Activated T-helper 1 cell treated with anti-CD3 and anti-CD28 coated beads, Interleukin-2, amount 50 U/mL, for 16 hours (primary cell): ENCODE measurements around the gene RPL10A.
"Not testable (repeated sequence)": the region's sequence is repeated elsewhere in the genome, so short reads cannot be mapped to it uniquely, and the experiment has no call there.

ENCODE experiments used
- DNase-seq, 2 donors: peaks; one replicate each; pipeline ENCODE4 v3.0.0-alpha.2; 2020; ENCODE audit warnings: low read depth in 1 of 2, low spot score in 1 of 2

RPL10A gene

GRCh38 chr6:35468181-35468979 lies at the start of gene RPL10A:
RPL10A (plus strand) TSS chr6:35468401; CDS start chr6:35468435, 34 bp downstream.
- DNase-seq = peak; percentile 85 to 93

DNA sequence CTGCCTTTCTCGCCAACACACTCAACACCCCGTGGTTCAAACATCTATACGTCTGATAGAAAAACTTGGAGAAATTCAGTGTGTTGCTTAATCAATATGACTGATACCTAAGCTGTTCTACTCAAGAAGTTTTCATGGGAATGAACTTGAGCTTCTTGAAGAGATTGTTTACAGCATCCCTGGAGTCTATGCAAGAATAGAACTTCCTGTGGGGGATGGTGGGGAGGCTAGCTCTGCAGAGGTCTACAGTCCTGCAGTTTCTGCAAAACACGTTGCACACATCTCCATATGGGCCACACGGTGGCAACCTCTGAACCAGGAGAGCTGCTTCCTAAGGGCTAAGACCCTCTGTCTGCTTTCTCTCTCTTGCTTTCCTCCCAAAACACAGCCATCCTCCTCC lies 48.8 kb upstream of the RPL10A start:
- DNase-seq = no peak

DNA sequence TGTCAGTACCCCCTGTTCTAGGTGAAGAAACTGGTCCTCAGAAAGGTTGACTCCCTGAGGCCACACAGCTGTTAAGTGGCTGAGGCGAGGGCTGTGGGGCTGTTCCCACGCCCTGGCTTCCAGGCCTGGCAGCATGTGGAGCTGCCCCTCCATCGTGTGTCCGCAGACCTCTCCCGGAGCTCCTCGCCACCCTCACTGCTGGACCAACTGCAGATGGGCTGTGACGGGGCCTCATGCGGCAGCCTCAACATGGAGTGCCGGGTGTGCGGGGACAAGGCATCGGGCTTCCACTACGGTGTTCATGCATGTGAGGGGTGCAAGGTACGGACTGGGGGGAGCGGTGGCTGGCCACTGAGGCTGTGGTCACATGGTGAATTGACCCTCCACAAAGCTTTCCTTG lies 48.2 kb upstream of the RPL10A start:
- DNase-seq = no peak

- DNase-seq = no peak
Measured at GRCh38 chr6:35425284-35425683, 42.9 kb upstream of the RPL10A start.

GRCh38 chr6:35426074-35426473 lies 42.1 kb upstream of the RPL10A start:
- DNase-seq = no peak

DNA sequence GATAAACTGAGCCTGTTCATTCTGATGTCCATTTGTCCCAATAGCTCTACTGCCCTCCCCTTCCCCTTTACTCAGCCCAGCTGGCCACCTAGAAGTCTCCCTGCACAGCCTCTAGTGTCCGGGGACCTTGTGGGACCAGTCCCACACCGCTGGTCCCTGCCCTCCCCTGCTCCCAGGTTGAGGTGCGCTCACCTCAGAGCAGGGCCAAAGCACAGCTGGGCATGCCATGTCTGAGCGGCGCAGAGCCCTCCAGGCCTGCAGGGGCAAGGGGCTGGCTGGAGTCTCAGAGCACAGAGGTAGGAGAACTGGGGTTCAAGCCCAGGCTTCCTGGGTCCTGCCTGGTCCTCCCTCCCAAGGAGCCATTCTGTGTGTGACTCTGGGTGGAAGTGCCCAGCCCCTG lies 40.8 kb upstream of the RPL10A start:
- no peak for DNase-seq

DNA sequence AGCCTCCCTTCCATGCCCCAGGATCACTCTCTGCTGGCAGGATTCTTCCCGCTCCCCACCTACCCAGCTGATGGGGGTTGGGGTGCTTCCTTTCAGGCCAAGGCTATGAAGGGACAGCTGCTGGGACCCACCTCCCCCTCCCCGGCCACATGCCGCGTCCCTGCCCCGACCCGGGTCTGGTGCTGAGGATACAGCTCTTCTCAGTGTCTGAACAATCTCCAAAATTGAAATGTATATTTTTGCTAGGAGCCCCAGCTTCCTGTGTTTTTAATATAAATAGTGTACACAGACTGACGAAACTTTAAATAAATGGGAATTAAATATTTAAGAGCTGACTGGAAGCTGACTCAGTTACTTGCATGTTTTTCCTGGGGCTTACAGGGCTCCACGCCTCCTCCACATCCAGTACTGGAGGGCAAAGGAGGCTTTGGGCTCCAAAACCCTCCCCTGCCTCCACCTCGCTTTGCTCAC lies 40.3 kb upstream of the RPL10A start:
- no peak for DNase-seq

GRCh38 chr6:35428421-35429149 lies 39.6 kb upstream of the RPL10A start:
- DNase-seq = no peak

- no peak for DNase-seq
Measured at GRCh38 chr6:35429463-35429862, 38.7 kb upstream of the RPL10A start.

DNA sequence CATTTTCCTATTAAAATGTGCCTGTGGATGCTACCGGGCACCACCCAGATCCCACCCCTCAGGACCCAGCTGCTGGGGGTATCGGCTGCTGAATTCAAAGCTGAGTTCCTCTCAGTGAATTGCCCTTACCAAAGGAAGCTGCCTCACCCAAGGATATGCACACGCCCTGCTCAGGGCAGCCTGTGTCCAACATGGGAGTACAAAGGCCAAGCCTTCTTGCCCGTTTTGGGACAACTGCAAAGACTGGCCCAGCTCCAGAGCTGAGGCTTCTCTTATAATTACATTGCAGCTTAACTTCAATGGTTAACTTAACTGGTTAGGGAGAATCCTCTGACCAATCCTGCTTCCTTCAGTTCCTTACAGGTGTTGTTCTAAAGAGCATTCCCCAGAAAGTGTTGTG lies 35.9 kb upstream of the RPL10A start:
- DNase-seq = no peak

DNA sequence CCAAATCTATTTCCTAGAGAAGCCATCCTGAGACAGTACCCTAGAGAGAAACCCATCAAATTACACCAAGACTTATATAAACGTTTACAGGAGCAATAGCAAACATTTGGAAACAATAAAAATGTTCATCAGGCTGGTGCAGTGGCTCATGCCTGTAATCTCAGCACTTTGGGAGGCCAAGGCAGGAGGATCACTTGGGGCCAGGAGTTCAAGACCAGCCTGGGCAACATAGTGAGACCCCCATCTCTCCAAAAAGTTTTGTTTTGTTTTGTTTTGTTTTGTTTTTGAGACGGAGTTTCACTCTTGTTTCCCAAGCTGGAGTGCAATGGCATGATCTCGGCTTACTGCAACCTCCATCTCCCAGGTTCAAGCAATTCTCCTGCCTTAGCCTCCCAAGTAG lies 35.5 kb upstream of the RPL10A start:
- DNase-seq = not testable (repeated sequence)

GRCh38 chr6:35435074-35435837 lies 32.9 kb upstream of the RPL10A start:
- DNase-seq = no peak

DNA sequence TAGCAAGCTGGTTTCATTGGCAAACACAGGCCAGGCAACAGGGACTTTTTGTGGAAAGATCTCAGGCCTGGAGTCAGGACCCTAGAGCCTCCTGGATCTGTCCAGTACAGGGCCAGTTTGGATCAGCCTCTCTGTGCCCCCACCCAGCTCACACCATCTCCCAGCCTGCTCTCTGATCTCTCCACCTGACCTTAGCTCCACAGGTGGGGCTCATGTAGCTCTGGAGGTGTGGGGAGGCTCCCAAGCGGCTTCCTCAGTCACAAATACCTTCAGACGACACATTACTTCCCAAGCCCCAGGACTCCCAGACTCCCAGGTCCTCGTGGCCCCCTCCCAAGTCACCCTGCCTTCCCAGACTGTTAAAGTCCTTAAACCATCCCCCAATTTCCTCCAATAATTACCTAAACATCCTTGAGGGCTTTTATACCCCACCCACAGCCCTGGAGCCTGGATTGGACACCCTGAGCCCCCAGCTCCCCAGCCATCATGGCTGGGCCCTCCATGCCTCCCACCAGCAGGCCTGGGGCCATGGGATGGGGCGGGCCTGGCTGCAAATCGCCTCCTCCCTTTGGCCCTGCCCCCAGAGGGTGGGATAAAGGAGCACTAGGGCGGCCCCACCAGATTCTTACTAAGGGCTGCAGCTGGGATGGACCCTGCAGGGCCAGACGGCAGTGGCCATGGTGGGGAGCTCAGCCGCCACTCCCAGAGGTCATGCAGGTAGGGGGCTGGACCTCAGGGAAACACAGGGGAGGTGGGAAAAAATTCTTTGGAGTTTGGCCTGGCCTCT lies 31.9 kb upstream of the RPL10A start:
- no peak for DNase-seq

DNA sequence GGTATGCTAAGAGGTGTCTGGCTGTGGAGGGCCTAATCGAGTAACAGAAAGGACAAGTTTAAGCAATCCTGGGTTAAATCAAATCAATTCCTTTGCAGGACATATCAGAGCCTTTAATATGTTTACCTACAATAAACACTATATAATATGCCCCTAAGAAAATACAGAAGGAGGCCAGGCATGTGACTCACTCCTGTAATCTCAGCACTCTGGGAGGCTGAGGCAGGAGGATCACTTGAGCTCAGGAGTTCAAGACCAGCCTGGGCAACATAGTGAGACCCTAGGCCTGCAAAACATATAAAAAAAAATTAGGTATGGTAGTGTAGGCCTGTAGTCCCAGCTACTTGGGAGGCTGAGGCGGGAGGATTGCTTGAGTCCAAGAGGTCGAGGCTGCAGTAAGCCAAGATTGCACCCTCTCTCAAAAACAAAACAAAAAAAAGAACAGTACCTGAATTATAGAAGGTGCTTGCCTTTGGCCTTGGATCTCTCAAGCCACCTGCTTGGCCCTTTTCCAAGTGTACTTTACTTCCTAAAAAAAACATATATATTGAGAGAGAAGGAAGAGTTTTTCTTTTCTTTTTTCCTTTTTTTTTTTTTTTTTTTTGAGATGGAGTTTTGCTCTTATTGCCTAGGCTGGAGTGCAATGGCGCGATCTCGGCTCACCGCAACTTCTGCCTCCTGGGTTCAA lies 29.7 kb upstream of the RPL10A start:
- not testable (repeated sequence) for DNase-seq

DNA sequence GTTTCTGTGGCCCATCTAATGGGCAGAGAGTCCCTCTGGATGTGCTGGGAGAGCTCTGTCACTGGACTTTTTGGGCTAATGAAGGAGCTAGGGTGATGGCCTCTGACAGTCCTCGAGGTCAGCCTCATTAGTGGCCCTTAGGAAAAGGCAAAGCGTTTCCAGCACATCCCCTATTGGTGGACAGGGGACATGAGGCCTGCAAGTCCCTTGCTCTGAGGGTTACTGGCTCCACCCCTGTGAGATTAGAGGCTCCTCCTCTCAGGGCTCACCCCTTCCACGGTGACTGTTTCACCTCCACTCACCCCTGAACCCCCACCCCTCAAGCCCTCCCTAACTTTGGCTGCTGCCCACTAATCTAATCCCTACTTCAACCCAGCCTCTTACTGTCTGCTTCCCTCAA lies 28.9 kb upstream of the RPL10A start:
- DNase-seq = no peak

DNA sequence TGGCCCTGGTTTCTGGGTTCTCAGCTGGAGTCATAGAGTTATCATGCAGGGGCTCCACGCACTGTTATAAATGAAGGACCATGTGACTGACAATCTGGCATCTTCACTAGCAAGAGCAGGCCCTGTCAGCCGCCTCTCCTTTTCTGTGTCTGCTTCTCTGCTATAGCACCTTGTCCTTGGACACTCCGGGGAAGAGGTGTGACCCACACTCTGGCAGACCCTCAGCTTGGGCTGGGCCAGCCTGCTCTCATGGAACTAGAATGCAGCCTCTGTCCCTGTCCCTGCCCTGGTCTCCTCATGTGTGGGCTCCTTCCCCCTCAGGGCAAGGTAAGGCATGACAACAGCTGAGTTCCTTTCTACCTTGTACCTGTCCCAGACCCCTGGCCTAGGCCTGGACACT lies 27.0 kb upstream of the RPL10A start:
- DNase-seq = no peak

- DNase-seq = no peak
Measured at GRCh38 chr6:35441642-35442041, 26.6 kb upstream of the RPL10A start.

DNA sequence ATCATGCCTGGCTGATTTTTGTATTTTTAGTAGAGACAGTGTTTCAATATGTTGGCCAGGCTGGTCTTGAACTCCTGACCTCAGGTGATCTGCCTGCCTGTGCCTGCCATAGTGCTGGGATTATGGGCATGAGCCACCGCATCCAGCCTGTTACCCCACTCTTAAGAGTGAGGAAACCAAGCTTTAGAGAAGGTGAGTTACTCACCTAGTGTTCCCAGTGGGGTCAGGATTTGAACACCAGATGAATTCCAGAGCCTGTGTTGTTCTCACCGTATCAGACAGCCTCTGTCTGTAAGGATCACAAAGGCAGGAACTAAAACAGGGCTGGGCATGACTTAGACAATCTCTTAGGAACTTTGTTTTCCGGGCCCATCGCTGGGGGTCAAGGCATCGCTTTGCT lies 25.5 kb upstream of the RPL10A start:
- no peak for DNase-seq

DNA sequence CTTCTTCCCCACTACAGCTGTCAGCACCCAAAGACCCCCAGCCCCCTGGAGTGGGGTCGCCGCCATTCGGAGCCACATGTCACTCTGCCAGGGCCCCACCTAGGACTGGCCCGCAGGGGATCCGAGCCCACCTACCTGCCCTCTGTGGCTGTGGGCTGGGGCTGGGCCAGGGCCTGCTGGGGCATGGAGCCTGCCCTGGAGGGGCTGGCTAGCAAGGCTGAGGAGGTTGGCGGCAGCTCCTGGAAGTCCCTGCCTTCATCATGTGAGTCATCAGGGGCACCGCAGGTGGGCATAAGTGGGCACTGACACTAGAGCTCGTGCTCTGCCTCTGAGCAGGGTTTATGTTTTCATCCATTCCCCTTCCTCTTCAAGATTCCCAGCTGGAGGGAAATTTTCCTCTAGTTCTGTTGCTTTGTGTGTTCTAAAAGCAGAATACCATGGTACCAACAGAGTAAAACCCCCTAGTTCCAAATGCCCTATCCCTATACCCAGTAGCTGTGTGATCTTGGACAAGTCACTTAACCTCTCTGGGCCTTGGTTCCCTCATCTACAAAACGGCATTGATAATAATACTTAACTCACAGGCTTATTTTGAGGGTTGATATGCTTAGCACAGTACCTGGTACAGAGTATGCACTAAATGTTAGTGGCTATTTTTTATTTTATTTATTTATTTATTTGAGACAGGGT lies 24.7 kb upstream of the RPL10A start:
- no peak for DNase-seq

GRCh38 chr6:35445691-35446090 lies 22.5 kb upstream of the RPL10A start:
- DNase-seq = no peak
